Stimulated activated CD4-positive, alpha-beta T cell treated with anti-CD3 and anti-CD28 coated beads, Interleukin-4, amount 100 ng/mL, for 1 hour (primary cell): ENCODE data around the gene TAF13.
"Not testable (repeated sequence)": the region's sequence is repeated elsewhere in the genome, so short reads cannot be mapped to it uniquely, and the experiment has no call there.

Experiments
- DNase-seq: peaks from one replicate; pipeline ENCODE4 v3.0.0-alpha.2; 2020

TAF13 gene

DNA sequence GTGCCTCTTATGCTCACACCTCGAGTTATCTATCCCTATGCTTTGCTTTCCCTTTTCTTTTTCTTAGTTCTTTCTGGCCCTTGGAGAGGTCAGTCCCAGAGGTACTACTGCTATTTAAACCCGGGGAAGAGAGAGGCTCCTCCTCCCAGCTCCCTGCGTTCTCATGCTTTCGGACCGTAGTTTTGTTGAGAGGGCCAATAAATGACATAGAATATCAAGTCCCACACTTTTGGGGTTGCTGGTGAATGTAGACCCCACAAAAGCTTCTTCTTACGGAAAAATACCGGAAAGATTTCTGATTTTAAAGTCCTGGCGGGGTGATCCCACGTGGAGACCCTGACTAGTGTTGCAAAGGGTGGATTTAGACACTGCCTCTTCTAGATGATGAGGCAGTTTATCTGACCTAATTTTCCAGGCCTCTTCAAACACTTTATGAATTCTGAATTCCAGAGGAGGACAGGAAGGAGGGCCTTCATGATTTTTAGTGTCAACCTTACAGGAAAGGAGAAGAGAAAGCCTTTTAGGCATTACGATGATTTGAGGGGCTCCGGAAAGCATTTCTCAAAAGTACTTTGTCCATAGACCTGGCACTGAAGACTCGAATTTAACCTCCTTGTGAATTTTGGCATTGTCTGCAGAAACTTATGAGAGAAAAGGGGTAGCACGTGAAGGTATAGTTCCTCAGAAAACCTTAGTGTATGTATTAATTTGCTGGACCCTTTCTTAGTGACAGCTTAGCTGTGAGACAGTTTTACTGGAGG is 15.5 kb upstream of the TAF13 start:
- no peak for DNase-seq

DNA sequence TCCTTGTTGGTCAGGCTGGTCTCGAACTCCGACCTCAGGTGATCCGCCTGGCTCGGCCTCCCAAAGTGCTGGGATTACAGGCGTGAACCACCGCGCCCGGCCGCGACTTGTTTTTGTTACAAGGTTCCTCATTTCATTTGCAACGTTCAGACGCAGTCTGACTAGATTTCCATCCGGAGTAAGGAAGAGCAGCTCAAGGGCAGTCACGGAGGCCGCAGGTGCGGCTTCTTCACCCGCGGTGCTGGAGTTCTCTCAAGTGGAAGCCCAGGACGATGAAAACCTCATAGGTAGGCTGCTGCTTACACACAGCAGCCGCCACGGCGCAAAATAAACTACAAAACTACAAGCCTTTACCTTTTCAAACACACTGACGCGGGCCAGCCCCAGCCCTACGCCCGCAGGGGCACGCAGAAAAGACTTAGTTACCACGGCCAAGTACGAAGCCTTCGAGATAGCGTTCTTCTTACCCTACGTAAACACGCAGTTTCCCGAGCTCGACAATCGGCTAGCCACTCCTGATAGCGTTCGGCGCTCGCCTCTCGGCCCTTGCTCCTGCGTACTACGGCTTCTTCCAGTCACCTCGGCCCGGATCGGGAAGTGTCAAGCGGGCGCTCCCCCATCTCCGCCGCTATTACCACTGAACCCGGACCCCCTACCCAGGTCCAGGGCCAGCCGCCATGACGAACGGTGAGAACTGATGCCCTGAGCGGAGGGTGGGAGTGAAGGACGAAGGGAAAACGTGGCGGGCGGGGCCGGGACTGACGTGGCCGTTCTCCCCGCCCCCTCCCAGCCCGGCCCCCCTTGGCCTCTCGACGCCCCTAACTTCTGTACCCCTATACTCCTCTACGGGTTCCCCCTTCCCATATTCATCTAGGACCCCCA is 14.6 kb upstream of the TAF13 start, which contains the start of gene TMEM167B:
TSS of gene TMEM167B (plus strand) at position 569 of the 882 bp plus-strand sequence. CDS start at position 678, 109 bp downstream.
- DNase-seq: peak; percentile 86

DNA sequence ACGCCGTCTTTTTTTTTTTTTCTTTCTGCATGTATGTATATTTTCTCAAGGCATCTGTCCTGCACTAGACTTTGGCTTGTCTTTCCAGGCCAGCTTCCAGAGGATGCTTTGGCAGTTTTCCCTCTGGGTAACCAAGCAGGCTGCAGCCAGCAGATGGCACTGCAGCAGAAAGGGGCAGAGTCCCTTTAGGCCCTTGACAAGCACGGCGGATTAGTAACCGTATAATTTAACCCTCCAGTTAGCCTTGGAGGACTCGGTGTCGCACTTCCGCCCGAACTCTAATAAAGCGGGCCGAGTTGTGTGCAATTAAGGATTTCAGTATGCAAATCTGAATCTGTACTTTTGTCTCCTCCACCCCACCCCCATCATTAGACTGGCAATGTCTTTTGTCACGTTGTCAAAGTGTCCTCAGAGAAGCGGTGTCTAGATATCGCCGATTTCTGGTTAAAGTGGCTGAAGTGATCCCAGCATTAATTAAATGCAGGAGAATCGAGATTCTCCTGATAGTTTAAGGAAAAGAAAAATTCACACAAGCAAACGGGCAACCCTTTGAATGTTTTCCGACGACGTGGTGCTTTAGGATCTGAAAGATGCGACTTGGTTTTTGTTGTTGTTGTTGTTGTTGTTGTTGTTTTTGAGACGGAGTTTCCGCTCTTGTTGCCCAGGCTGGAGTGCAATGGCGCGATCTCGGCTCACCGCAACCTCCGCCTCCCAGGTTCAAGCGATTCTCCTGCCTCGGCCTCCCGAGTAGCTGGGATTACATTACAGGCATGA is 13.6 kb upstream of the TAF13 start:
- peak; percentile 29 for DNase-seq

DNA sequence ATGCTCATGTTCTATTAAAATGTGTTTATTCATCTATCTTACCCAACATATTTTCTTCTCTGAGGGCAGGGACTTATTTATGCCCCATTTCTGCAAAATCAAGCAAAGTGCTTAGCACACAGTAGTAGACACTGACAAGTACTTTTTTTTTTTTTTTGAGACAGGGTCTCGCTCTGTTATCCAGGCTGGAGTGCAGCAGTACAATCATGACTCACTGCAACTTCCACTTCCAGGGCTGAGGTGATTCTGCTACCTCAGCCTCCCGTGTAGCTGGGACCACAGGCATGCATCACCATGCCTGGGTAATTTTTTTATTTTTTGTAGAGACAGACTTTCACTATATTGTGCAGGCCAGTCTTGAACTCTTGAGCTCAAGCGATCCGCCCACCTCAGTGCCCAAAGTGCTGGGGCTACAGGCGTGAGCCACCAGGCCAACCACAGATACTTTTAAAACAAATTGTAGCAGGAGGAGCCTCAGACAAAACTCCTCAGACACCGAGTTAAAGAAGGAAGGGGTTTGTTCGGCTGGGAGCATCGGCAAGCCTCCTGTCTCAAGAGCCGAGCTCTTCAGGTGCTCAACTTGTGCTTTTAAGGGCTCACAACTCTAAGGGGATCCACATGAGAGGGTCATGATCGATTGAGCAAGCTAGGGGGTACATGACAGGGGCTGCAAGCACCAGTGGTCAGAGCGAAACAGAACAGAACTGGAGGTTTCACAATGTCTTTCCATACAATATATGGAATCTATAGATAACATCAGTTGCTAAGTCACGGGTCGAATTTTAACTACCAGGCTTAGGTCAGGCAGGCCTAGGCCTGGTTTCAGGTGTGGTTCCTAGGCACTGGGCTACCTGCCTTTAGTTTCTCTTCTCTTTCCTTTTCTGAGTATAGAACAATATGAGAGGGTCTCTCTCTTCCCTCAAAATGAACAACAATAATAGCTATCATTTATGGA is 9.0 kb upstream of the TAF13 start:
- DNase-seq: no peak

DNA sequence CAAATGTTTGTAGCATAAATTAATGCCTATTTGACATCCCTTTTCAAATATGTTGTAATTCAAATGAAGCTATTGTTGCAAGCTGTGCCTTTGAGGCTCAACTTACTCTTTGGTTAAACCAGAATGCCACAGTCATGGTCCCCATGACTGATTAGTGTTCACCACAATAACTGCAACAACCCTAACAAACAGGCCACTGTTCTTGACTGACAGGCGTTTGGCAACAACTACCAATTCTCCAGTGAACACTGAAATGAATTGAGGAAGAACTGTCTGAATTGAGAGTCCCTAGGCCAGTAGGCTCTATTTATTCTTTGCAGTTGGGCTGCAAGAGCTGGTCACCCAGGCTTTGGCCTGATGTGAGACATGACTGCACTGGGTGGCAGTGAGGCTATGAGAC is 8.1 kb upstream of the TAF13 start:
- DNase-seq: no peak

DNA sequence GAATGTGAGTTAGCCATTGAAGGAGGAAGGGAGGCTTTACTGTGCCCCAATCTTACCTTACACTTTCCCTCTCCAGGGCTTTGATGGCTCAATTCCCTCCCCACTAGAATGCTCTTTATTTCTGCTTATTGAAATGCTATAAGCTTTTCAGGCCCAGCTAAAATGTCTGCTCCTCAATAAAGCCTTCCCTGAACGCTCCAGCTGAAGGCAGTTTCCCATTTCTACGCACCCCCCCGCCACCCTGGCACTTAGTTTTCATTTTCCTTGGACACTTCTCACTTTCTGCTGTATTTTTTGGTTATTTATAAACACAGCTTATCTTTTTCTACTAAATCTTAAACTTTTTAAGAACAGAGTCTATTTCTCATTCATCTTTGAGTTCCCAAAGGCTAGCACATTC is 7.7 kb upstream of the TAF13 start:
- no peak for DNase-seq

DNA sequence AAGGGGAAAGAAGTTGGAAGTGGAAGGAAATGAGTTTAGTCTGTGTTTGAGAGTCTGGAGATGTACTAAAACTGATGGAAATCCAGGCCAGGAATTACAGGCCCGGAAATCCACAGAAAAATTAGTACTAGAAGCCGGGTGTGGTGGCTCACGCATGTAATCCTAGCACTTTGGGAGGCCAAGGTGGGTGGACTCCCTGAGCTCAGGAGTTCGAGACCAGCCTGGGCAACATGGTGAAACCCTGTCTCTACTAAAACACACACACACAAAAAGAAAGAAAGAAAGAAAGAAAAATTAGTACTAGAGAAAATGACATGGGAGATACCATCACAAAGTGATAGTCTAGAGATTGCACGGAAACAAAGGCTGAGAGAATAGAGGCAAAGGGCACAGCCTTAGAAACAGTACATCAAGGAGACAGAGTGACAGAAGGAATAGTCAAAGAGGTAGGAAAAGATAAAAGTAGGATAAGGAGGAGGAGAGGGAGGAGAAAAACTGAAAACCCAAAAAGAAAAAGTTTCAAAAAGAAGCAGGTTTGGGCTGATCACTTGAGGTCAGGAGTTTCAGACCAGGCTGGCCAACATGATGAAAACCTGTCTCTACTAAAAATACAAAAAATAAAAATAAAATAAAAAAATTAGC is 4.8 kb upstream of the TAF13 start:
- no peak for DNase-seq

- DNase-seq: no peak
Observed at GRCh38 chr1:109079240-109079622, 3.4 kb upstream of the TAF13 start.

GRCh38 chr1:109078317-109078716 is 2.5 kb upstream of the TAF13 start:
- DNase-seq: no peak

DNA sequence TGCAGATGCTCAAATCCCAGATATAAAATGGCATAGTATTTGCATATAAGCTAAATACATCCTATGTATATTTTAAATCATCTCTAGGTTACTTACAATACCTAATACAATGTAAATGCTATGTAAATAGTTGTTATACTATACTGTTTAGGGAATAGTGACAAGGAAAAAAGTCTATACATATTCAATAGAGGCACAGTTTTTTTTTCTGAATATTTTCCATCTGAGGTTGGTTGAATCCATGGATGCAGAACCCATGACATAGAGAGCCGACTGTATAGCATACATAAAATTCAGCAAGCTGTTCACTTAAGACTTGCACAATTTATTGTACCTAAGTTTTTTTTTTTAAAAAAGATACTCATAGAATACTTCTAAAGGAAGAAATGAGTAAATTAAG is 6.5 kb downstream of the TAF13 start:
- DNase-seq: no peak

DNA sequence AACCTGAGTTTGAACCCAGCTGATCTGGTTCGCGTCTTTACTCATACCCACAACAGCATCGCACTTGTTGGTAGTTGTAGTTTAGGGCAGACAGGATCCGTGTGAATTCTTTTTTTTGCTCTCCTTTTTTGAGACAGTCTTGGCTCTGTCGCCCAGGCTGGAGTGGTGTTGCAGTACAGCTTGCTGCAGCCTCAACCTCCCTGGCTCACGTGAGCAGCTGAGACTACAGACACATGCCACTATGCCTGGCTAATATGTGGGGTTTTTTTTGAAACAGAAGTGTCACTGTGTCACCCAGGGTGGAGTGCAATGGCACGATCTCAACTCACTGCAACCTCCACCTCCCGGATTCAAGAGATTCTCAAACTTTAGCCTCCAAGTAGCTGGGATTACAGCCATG is 7.9 kb downstream of the TAF13 start:
- DNase-seq: no peak

GRCh38 chr1:109065137-109065536 is 10.7 kb downstream of the TAF13 start:
- no peak for DNase-seq

- no peak for DNase-seq
Observed at GRCh38 chr1:109061183-109061582, 14.6 kb downstream of the TAF13 start.

GRCh38 chr1:109060707-109061106 is 15.1 kb downstream of the TAF13 start:
- no peak for DNase-seq

GRCh38 chr1:109059026-109059425 is 16.8 kb downstream of the TAF13 start:
- DNase-seq: no peak

DNA sequence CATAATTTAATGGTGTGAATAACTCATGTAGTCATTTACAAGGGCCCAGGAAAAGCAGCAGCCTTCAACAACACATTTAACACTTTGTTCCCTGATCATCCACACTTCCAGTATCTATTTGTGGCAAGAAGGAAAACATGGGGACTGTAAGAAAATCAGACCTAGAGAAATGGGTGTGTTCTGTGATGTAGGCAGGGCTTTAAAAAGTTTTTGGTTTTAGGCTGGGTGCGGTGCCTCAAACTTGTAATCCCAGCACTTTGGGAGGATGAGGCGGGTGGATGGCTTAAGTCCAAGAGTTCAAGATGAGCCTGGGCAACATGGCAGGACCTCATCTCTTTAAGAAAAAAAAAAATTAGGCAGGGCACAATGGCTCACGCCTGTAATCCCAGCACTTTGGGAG is 19.7 kb downstream of the TAF13 start:
- no peak for DNase-seq

DNA sequence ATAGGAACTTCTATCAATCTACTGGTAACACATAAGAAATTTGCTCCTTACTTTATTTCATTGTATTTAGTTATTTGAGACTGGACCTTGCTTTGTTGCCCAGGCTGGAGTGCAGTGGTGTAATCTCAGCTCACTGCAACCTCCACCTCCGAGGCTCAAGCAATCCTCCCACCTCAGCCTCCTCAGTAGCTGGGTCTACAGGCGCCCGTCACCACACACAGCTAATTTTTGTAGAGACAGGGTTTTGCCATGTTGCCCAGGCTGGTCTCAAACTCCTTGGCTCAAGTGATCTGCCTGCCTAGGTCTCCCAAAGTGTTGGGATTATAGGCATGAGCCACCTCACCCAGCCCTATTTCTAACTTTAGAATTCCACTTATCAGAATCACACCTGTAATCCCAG is 23.7 kb downstream of the TAF13 start:
- not testable (repeated sequence) for DNase-seq

GRCh38 chr1:109050228-109050995 is 25.4 kb downstream of the TAF13 start:
- DNase-seq: no peak

DNA sequence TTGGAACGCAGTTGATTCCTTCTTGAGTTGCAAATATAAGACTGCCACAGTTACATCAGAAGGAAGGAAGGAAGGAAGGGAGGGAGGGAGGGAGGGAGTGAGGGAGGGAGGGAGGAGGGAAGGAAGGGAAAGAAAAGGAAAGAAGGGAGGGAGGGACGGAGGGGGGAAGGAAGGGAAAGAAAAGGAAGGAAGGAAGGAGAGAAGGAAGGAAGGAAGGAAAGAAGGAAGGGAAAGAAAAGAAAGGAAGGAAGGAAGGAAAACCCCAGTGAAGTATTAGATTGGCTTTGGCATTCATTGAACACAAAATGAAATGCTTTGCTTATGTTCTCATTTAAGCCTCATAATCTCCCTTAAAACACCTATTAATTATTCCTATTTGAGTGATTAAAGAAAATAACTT is 27.5 kb downstream of the TAF13 start:
- DNase-seq: no peak

DNA sequence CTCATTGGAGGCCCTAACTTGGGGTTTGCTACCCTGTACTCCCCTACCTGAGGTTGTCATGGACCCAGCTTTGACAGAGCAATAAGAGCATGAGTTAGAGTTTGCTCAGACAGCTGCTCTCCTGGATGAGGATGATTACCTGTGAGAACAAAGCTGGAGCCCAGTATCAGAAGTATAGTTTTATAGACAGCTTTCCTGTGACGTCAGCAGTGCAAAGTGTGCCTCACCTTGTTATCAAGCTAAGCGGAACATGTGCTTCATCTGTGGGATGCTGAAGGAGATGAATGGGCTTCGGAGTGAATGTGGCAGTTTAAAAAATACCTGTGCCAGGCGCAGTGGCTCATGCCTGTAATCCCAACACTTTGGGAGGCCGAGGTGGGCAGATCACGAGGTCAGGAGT is 28.5 kb downstream of the TAF13 start:
- DNase-seq: no peak

DNA sequence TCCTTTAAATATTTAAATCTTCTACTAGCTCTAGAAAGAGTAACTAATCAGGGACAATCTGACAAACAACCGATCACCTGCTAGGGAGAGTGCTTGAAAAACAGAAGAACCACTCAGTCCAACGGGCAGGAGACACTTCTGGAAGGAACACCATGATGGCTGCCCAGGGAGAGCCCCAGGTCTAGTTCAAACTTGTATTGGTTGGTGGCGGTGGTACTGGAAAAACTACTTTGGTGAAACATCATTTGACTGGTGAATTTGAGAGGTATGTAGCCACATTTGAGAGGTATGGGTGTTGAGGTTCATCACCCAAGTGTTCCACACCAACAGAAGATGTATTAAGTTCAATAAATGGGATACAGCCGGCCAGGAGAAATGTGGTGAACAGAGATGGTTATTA is 29.1 kb downstream of the TAF13 start:
- DNase-seq: no peak
